Activated naive CD8-positive, alpha-beta T cell treated with anti-CD3 and anti-CD28 coated beads, Interleukin-2, amount 10 ng/mL, durations not matched to agents 7 days and 5 days (primary cell): ENCODE measurements around the gene LGALSL. TPM values are rescaled to one million over a fixed set of nuclear protein-coding genes. Genes with fewer than 3 reads are reported as not detected.

Experiments
- ATAC-seq: fragments of 150-1000 bp; cut with Tn5 transposase; one replicate; pipeline ENCODE4 v1.10.0; 2021; ENCODE audit warnings: low read depth, moderate library complexity
- POLR2A ChIA-PET: fragments of 350-600 bp; sonication (Branson Sonifier 250); formaldehyde crosslinking; loops from one replicate; lab custom pipeline; 2021; ENCODE audit warnings: antibody characterized with exemption; lab: Charles Lee
- DNase-seq: peaks from one replicate; pipeline ENCODE4 v3.0.0; 2021
- H3K27ac Mint-ChIP-seq: one replicate; pipeline ENCODE4 v1.8.0; 2022; ENCODE audit warnings: mild to moderate bottlenecking, mixed read lengths
- H3K27me3 Mint-ChIP-seq: one replicate; pipeline ENCODE4 v1.8.0; 2022; ENCODE audit warnings: mild to moderate bottlenecking, moderate library complexity, mixed read lengths
- H3K36me3 Mint-ChIP-seq: one replicate; pipeline ENCODE4 v1.8.0; 2021; ENCODE audit warnings: mild to moderate bottlenecking, mixed read lengths
- H3K4me1 Mint-ChIP-seq: one replicate; pipeline ENCODE4 v1.8.0; 2021; ENCODE audit warnings: mixed read lengths
- H3K4me3 Mint-ChIP-seq: one replicate; pipeline ENCODE4 v1.8.0; 2022; ENCODE audit warnings: mild to moderate bottlenecking, moderate library complexity, mixed read lengths
- H3K9me3 Mint-ChIP-seq: one replicate; pipeline ENCODE4 v1.8.0; 2021; ENCODE audit warnings: mixed read lengths
- total RNA-seq, 2 experiments: library from RNA; stranded (reverse); gene quantifications; one replicate each; pipeline ENCODE4 v1.2.3, GENCODE V29; 2021

LGALSL gene
- total RNA-seq, 2 experiments from 2014 or later: 0.19 to 0.43 TPM

GRCh38 chr2:64501946-64502345, 48.0 kb downstream of the LGALSL start:
- H3K27ac Mint-ChIP-seq: no peak overlapping the region
- ATAC-seq (no peak), DNase-seq (no peak)
- H3K36me3 Mint-ChIP-seq: no peaks in the 10 kb centered on the region
- H3K9me3 Mint-ChIP-seq: no peaks in the 10 kb centered on the region
- POLR2A ChIA-PET: no interaction called here
- no peak overlapping the region for H3K4me3 Mint-ChIP-seq
- H3K27me3 Mint-ChIP-seq: peaks cover 34% of the 10 kb centered on the region
- H3K4me1 Mint-ChIP-seq: peaks cover 12% of the 10 kb centered on the region

- DNase-seq: no peak
- Mint-ChIP-seq H3K27me3 (peaks cover 25% of the 10 kb centered on the region), H3K9me3 (no peaks in the 10 kb centered on the region), H3K36me3 (no peaks in the 10 kb centered on the region), H3K4me3 (no peak overlapping the region), H3K4me1 (peaks cover 12% of the 10 kb centered on the region), H3K27ac (no peak overlapping the region)
- ATAC-seq: no peak
- POLR2A ChIA-PET: no interaction called here
Measured at GRCh38 chr2:64502860-64503259, 48.9 kb downstream of the LGALSL start.

GRCh38 chr2:64504774-64505720, 51.1 kb downstream of the LGALSL start:
- Mint-ChIP-seq H3K27me3 (peaks cover 18% of the 10 kb centered on the region), H3K27ac (no peak overlapping the region), H3K4me1 (peaks cover 8% of the 10 kb centered on the region), H3K4me3 (no peak overlapping the region), H3K9me3 (no peaks in the 10 kb centered on the region), H3K36me3 (no peaks in the 10 kb centered on the region)
- no peak for DNase-seq
- POLR2A ChIA-PET: no interaction called here
- no peak for ATAC-seq

GRCh38 chr2:64506686-64507085, 52.7 kb downstream of the LGALSL start:
- peaks cover 13% of the 10 kb centered on the region for H3K27me3 Mint-ChIP-seq
- ATAC-seq: no peak
- no peak overlapping the region for H3K27ac Mint-ChIP-seq
- H3K36me3 Mint-ChIP-seq: no peaks in the 10 kb centered on the region
- POLR2A ChIA-PET: no interaction called here
- H3K4me3 Mint-ChIP-seq: no peak overlapping the region
- no peaks in the 10 kb centered on the region for H3K9me3 Mint-ChIP-seq
- DNase-seq: no peak
- peaks cover 2% of the 10 kb centered on the region for H3K4me1 Mint-ChIP-seq

Other genes with a start within 250 kb of the LGALSL start
- 10 to 100 TPM; 34.3 to 38.9 TPM for gene AFTPH, start 70.2 kb downstream of the LGALSL start, total RNA-seq
- 10 to 100 TPM; 27.0 to 27.7 TPM for gene SERTAD2, start 199.8 kb downstream of the LGALSL start, total RNA-seq